Activated gamma-delta T cell treated with anti-CD3 and anti-CD28 coated beads, Interleukin-2, amount 50 U/mL, for 16 hours (primary cell): ENCODE data around the gene C12orf42.

Source experiments
- DNase-seq: peaks from one replicate; pipeline ENCODE4 v3.0.0-alpha.2; 2020; ENCODE audit warnings: low read depth

The C12orf42 gene

DNA sequence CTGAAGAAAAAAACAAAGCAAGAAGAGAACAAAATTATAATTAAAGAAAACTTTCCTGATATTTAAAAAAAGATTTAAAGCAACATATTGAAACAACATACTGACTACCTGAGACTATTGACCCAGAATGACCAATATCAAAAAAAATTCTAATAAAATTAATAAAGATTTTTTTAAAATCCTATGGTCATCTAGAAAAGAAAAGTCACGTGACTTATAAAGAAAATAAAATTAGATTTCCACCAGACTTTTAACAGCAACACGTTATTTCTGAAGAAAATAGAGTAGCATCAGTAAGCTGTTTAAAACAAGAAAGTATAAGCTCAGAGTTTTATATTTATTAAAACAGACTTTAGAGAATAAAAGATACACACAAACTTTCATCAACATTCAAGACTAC is 238.0 kb downstream of the C12orf42 start:
- no peak for DNase-seq
